Kidney epithelial cell (primary cell): Measurements from ENCODE around the gene CABP7. TPM values are rescaled to one million over a fixed set of nuclear protein-coding genes. Genes with fewer than 3 reads are reported as not detected.

Source experiments
- DNase-seq: peaks from one replicate; pipeline ENCODE4 v3.0.0-alpha.2; 2010; ENCODE audit warnings: low read depth
- H3K27me3 ChIP-seq: 2 replicates; pipeline ENCODE4 v1.6.0; 2011; ENCODE audit warnings: low read length; ENCODE audit not compliant: control insufficient read depth, insufficient read depth
- H3K36me3 ChIP-seq: 2 replicates; pipeline ENCODE4 v1.5.1; 2011; ENCODE audit warnings: low read length; ENCODE audit not compliant: control insufficient read depth, insufficient read depth
- H3K4me3 ChIP-seq: 2 replicates; pipeline ENCODE4 v1.5.1; 2011; ENCODE audit warnings: low read depth, mild to moderate bottlenecking, control low read depth, low read length
- CTCF ChIP-seq: IDR thresholded peaks from 2 replicates; pipeline ENCODE4 v1.5.1; 2011; ENCODE audit warnings: mild to moderate bottlenecking, moderate library complexity, low read length, control low read depth, inconsistent platforms; ENCODE audit not compliant: insufficient read depth, poor library complexity, severe bottlenecking
- total RNA-seq: library from RNA; depleted of rRNA; stranded (reverse); fragments of >200 nt; gene quantifications from 2 replicates; pipeline ENCODE4 v1.2.3, GENCODE V29; 2015

Gene CABP7
- total RNA-seq, 1 donor from 2014 or later = not detected

GRCh38 chr22:29720811-29721323 lies 1.1 kb downstream of the CABP7 start:
- Histone ChIP-seq H3K4me3 (no peak overlapping the region), H3K27me3 (peaks cover 51% of the 10 kb centered on the region), H3K36me3 (no peaks in the 10 kb centered on the region)
- DNase-seq = no peak
- no peak for TF ChIP-seq CTCF

GRCh38 chr22:29722151-29722550 lies 2.3 kb downstream of the CABP7 start:
- DNase-seq = no peak
- no peak overlapping the region for H3K4me3 ChIP-seq

GRCh38 chr22:29722587-29722986 lies 2.8 kb downstream of the CABP7 start:
- DNase-seq = no peak
- Histone ChIP-seq H3K36me3 (no peaks in the 10 kb centered on the region), H3K4me3 (no peak overlapping the region), H3K27me3 (peaks cover 53% of the 10 kb centered on the region)
- TF ChIP-seq CTCF = no peak

More at GRCh38 chr22:29722151-29722550, 2.3 kb downstream of the CABP7 start:
- TF ChIP-seq CTCF = no peak
- Histone ChIP-seq H3K36me3 (no peaks in the 10 kb centered on the region), H3K27me3 (peaks cover 53% of the 10 kb centered on the region)

- Histone ChIP-seq H3K36me3 (no peaks in the 10 kb centered on the region), H3K27me3 (peaks cover 46% of the 10 kb centered on the region), H3K4me3 (no peak overlapping the region)
- DNase-seq = no peak
- TF ChIP-seq CTCF = no peak
Measured at GRCh38 chr22:29723766-29724165, 4.0 kb downstream of the CABP7 start.

- DNase-seq = no peak
- no peak overlapping the region for H3K4me3 ChIP-seq
- H3K27me3 ChIP-seq = peaks cover 37% of the 10 kb centered on the region
- no peak for TF ChIP-seq CTCF
- H3K36me3 ChIP-seq = no peaks in the 10 kb centered on the region
Measured at GRCh38 chr22:29724843-29725242, 5.0 kb downstream of the CABP7 start.

- no peak overlapping the region for H3K4me3 ChIP-seq
- no peak for TF ChIP-seq CTCF
- H3K36me3 ChIP-seq = no peaks in the 10 kb centered on the region
- H3K27me3 ChIP-seq = peaks cover 30% of the 10 kb centered on the region
- DNase-seq = no peak
Measured at GRCh38 chr22:29726106-29726505, 6.3 kb downstream of the CABP7 start.
